AG08396 (cell line): ENCODE data around the gene SCGN.

Source experiments
- DNase-seq: peaks from one replicate; pipeline ENCODE4 v3.0.0; 2012; ENCODE audit warnings: low spot score, mixed read lengths

The SCGN gene

DNA sequence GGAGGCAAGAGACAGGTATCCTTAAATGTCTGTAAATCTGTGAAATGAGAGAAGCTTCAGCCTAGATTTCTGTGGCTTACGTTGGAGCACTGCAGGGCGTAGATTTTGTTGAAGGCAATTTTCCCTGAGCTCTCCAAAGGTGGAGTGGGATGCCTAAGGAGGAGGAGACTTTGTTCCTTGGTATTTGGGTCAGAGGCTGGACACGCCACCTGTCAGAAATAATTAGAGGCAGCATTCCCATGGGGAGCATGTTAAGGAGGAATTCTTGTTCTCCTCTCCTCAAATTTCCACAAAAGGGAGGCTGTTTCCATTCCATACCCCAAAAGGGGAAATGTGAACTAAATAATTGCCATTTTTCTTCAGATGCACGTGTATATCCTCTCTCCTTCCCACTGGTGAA lies 11.1 kb upstream of the SCGN start:
- DNase-seq, result no peak

DNA sequence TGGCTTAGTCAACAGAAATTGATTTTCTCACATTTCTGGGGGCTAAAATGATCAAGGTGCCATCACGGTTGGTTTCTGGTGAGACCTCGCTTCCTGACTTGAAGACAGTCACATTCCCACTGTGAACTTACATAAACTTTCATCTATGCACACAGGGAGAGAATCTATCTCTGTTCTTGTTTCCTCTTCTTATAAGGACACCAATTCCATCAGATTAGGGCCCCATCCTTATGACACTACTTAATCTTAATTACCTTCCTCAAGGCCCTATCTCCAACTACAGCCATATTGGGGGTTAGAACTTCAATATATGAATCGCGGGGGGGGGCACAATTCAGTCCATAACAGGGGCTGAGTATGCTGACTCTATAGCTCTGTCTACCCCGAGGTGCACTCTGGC lies 10.6 kb upstream of the SCGN start:
- DNase-seq, result no peak

DNA sequence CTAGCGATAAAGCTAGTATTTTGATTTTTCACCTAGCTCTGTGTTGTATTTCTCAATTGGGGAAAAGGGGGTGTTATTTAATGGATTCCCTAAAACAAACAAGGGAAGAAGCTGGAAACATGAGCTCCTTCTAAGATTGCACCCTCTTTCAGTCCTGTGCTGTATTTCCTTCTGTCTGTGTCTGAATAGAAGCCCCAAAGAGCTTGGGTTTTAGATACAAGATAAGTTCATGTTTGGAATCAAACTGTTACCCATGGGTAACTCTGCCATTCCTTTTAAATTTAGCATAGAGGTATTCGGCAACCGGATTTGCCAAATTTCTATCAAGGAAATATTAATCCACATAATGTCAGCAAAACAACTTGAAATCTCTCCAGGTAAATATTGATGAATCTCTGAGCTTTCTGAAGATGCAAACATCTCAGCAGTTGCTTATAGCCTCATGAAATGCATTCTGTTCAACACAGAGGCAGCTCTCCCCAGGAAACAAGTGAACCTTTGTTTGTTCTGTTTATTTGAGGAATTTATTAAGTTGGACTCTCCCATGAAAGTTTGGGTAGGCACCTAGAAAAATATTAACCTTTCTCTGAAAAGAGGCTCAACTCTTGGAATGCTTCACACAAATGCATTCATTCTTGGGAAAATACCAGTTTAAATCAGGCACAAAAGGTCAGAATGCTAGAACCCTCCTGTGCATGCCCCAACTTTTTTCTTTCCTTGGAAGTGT lies 9.9 kb upstream of the SCGN start:
- no peak for DNase-seq

DNA sequence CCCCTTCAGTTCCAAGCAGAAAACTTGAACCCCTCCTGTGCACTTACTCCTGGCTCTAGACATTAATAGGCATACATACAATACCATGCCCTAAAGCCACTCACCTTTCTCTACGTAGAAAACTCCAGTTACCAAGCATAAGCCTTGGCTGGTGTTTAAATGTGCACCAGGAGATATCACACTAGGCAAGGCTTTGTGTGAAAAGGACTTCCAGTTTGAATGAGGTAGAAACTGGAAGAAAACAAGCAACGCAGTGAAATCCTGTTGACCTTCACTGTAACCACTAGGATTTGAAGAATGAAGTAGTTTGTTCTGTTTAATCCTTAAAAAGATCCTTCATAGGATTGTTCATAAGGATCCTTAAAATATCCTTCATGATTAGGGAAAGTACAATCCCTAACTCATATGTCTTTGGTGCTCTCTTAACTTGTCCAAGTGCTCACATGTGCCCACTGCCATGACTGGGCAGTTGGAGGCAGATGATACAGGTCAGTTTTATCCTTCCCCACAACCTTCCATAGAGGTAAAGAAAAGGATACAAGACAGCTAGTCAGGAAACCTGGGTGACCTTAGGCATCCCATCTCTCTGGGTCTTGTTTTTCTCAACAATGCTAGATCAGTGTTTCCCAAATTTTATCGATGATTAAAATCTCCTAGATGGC lies 9.2 kb upstream of the SCGN start:
- no peak for DNase-seq

DNA sequence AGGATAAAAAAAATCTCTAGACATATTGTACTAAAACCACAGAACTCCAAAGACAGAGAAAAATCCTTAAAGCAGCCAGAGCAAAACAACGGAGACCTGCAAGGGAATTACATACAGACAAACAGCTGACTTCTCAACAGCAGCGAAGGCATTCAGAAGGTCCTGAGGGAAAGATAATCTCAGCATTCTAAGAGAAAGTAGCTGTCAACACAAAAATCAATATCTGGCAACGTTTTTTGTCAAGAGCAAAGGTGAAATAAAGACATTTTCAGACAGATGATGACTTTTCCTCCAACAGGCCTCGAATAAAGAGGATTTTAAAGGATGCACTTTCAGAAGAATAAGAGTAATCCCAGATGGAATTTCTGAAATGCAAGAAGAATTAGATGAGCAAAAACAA lies 6.1 kb upstream of the SCGN start:
- no peak for DNase-seq

DNA sequence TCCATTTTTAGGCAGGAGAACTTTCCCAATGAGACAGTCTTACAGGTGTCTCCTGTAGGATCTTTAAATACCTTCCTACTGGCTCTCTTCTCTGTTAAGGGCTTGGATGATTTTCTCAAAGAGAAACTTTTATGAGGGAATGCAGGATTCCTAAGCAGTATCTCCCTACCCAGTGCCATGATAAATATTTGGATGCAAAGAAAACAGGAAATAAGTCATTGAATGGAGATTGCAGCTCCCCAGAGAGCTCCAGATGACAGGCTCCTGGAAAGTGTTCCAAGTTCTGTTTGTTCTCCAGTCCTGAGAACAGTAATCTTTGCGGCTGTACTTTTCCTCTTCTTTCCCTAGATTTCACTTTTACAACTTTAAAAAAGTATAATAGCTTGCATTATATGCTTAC lies 2.4 kb upstream of the SCGN start:
- DNase-seq, result no peak

DNA sequence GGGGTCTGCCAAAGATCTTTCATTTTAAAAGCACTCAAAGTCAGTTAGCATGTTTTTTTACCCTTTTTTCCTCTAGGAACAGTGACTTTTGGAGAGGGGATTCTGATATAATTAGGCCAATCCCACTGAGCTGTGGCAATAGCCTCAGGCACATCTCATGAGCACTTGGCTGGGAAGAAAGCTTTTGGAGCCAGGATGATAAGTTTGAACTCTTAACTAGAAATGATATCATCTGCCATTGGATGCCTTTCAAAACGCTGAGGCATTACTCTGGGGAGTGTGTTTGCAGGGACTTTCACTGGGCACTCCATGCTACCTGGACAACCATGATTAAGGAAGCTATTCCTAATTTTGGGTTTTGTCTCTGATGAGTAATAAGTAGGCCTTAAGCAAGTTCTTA lies 3.7 kb downstream of the SCGN start:
- DNase-seq, result no peak

DNA sequence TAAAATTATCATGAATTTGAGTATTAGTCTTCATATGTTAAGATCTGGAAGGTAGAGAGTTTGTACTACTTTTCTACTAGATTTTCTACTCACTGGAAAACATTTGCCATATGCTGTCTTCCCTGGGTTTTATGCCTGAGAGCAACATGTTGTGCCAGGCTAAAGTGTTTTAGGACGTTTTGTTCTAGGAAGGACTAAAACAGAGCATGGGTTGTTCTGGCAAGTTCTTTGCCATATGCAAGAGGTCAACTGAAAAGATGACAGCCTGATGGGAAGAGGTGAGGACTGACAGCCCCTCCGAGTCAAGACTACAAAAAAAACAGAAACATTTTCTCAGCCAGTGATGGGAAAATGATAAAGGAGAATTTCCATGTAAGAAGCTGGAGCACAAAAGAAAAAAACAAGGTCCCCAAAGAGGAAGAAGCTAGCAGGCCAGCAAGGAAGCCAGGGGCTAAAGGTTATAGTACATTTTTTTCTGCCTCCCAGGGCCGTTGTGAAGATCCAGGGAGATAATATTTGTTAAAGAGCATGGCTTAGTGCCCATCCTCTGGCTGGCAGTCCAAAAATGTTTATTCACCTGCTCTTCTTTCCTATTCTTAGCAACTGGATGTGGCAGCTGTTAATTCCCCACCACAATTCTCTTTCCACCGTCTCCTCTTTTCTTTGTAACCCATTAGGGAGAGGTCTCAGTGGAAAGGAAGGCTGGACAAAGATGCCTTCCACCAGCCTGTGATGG lies 7.8 kb downstream of the SCGN start:
- no peak for DNase-seq

DNA sequence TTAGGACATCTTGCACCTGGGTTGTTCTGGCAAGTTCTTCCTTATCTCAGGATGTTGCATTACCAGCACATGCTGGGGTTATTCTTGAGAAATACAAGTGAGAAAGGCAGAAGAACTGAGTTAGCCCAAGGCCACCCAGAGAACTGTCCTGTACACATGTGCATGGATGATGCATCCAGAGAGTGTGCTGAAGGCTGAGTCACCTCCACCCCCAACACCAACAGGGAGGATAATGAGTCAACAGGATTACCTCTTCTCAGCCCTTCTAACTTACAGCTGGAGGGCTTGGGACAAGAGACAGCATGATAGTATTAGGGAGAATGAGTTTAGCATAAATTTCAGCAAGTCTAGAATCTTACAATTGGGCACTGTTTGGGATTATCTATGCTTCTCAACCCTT lies 8.5 kb downstream of the SCGN start:
- peak; percentile 31 for DNase-seq

DNA sequence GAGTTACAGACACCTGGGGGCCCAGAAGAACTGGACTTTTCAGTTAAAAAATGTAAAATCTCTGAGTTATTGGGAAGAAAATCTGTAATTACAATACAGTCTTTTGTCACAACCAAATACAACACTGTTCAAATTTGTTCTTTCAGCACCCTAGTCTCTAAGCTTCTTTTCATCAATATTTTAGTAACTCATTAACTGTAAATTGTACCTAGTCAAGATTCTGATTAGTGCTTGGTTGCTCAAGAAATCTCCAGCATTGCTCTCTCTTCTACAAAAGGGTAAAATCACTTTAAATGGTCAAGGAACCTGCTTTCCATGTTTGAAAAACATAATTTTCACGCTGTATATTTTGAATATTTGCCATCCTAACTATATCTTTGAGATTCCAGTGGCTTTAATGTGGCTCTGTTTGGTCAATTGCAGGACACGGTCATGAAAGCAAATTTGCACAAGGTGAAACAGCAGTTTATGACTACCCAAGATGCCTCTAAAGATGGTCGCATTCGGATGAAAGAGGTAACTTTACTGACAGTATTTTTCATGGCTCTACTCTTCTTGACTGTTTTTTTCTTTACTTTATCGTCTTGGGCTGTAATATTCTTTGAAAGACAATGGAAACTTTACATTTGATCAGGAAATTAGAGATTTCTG lies 9.2 kb downstream of the SCGN start:
- no peak for DNase-seq

DNA sequence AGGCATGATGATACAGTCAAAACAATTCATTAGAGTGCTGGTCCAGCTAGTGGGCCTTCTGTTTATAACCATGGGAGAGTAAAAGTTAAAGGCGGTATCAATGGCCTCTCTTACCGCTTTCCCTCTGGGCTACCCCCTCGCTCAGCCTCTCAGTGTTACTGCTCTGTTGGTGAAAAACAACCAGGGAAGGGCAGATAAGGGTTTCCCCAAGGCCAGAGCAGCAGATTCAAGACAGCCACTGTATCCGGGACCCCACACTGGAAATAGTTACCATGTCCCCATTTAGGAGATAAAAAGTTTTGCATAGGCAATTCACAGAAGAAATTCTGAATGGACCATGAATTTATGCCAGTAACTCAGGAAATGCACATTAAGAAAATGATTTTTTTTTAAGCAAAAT lies 13.4 kb downstream of the SCGN start:
- DNase-seq, result no peak

DNA sequence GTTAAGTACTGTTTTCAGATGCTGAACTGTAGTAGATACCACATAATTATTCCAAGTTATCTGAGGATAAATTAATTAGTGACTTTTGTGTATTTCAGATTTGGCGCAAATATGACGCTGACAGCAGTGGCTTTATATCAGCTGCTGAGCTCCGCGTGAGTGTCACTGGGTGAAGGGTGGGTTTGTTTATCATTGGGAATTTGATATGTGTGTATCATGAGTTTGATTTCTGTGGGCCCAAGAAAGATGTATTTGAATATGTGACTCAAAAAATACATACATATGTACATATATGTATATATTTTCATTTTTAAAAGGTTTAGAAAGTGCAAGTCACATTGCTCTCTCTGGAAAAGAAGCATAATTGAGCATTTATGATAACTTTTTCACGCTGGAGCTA lies 17.4 kb downstream of the SCGN start:
- no peak for DNase-seq

DNA sequence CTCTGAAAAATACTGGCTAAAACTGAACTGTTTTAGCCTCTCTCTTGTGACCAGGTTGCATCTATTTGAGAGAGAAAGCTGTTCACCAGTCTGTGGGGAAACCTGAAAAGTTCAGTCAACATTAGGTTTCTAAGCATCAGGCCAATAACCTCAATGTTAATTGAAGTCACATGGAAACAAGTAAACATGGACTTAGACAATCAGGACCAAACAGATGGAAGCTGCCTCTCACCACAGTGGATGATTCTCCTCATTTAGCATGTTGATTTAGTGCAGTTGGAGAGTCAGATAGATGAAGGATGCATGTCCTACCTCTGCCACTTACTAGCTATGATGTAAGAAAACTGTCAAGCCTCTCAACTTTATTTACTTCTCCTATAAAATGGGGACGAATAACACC lies 18.2 kb downstream of the SCGN start:
- DNase-seq, result no peak

DNA sequence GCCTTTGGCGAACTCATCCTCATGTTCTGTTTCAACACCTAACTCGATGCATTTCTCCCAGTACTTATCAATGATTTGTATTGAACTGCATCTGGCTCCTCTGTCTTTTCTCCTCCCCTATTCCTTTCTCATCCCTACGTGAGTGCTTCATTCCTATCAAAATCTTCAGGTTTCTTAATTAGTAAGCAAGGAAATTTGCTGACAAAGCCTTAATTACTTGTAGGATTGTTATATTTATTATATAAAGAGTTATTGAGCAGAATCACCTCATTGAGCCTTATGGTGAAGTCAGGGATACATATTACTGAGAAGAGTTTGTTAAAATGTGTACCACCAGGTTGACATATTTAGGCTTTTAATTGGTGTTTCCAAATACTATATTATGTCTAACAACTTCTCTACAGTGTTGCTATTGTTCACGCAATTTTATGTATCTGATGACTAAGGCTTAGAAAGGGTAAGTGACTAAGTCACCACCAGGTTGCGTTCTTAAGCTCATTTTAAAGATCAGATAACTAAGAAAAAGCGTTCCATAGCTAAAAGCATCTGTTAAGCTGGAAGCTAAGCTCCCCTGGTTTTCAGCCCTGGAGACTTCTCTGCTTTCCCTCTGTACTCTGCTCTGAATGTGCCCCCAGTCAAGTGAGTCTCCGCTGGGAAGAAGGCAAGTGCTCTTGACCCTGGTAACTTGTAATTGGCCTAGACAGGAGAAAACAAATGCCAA lies 18.9 kb downstream of the SCGN start:
- DNase-seq, result no peak

DNA sequence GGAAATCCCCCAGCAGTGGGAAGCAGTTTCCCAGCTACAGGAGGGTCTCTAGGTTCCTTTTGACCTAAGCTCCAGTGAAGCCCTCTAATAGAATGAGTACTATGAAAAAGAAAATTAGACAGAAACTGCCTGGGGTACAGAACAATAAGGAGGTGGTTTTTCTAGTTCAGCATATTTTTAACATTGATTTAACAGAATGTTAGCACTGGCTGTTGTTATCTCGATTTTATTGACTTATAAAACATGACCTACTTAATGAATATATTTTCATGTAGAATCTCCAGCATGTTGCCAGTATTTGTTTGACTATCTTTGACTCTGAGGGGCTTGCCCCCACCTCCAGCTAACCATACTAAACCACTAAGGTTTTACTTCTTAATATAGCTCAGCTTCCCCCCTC lies 19.6 kb downstream of the SCGN start:
- no peak for DNase-seq

DNA sequence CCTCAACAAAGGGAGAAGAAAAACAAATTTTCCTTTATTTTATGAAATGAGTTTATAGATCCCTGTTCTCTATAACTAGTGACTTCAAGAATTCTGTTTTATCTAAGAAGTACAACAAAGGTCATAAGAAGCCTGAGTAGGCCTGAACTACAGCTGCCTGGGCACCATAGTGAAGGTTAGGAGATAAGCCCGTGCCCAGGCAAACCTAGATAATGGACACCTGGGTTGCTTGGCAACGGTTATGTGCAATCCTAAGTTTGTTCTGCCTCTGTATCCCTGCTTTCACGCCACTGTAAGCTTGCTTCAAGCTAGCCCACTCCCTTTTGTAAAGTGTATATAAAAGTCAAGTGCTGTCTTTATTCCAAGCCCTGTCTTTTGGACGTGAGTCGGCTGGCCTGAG lies 23.2 kb downstream of the SCGN start:
- DNase-seq, result no peak

DNA sequence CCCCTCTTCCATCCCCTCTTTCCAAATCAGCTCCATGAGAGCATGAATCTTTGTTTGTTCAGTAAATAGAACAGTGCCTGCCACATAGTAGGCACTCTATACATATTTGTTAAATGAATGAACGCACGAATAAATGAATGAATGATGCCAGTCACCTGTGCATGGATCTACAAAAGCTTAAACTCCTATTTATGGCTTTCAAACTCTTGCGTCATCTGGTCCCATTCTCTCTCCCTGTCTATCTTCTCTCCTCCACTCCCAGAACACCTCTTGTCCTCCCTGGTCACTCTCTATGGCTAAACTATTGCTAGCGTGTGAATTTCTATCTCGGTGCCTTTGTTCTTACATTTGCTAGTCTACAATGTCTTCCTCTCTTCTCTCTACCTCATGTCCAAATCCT lies 24.8 kb downstream of the SCGN start:
- no peak for DNase-seq

DNA sequence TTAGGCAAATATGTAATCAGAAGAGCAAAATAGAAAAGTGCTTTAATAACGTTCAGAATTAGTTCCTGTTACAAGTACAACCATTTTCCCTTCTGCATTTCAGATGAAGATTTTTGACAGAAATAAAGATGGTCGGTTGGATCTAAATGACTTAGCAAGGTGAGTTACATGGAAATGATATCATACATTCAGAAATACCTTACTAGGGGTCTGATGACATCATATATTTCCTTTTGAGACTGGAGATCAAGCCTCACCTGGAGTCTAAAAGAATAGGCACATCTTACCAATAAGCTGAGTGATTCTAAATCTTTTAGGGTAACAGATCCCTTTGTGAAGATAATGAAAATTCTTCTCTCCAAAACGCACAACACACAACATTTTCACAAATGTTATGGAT lies 29.8 kb downstream of the SCGN start:
- no peak for DNase-seq

DNA sequence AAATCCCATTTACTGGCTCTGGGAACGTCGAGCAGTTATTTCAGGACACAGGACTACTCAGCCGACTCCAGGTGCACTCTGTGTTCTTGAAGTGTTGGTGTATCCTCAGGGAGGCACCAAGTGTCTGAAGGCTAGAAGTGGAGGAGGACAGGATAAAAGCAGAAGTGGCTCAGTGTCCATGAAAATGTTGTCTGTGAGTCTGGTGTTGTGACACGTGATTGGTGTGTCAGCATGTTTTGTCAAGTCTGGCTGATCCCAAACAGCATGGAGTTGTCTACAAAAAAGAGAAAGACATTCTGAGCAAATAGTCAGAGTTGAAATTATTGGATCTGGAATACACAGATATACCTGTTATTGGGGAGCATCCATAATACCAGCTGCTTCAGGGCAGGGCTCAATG lies 30.3 kb downstream of the SCGN start:
- DNase-seq, result no peak

DNA sequence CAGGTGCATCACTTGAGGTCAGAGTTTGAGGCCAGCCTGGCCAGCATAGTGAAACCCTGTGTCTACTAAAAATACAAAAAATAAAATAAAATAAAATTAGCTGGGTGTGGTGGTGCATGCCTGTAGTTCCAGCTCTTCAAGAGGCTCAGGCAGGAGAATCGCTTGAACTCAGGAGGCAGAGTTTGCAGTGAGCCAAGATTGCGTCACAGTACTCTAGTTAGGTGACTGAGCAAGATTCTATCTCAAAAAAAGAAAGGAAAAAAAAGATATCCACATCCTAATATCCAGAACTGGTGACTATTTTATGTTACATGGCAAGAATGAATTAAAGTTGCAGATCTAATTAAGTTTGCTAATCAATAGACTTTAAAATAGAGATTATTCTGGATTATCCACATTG lies 32.5 kb downstream of the SCGN start:
- DNase-seq, result no peak

DNA sequence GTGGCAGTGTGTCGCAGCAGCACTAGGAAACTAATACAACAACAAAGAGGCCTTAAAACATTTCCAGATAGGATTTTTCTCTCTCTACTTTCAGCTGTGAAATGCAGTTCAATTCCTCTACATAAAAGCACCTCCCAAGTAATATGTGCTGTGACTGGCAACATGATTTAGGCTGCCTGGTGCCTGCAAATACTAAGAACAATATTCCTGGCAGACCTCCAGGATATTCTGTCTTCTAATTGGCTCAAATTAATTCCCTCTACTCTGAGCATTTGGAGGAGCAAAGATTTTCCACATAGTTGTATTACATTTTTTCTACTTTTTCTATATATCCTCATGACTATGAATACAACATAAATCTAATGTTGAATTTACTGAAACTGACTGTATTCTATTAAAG lies 33.2 kb downstream of the SCGN start:
- no peak for DNase-seq

DNA sequence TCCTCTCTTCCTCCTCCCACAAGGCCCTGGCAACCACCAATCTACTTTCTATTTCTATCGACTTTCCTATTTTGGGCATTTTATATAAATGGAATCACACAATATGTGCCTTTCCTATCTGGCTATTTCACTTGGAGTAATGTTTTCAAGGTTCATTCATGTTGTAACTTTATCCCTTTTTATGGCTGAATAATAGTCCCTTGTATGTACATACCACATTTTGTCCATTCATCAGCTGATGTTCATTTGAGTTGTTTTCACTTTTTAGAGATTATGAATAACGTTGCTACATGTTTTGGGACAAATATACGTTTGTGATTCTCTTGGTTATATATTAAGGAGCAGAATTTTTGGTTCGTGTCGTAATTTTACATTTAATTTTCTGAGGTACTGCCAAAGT lies 33.9 kb downstream of the SCGN start:
- DNase-seq, result no peak
